GM21786 (cell line): Measurements from ENCODE around the gene DSCAM.
"Not testable (repeated sequence)": the region's sequence is repeated elsewhere in the genome, so short reads cannot be mapped to it uniquely, and the experiment has no call there.

ENCODE experiments used
- ATAC-seq: cut with Tn5 transposase; IDR thresholded peaks from one replicate; pipeline ENCODE4 v1.9.1; 2021; ENCODE audit not compliant: unreplicated experiment

DSCAM gene

GRCh38 chr21:40337981-40338380, 509.0 kb downstream of the DSCAM start:
- ATAC-seq: no peak

GRCh38 chr21:40335704-40336103, 511.3 kb downstream of the DSCAM start:
- ATAC-seq: no peak

GRCh38 chr21:40334159-40334558, 512.8 kb downstream of the DSCAM start:
- no peak for ATAC-seq

- no peak for ATAC-seq
These were observed 513.2 kb downstream of the DSCAM start for GRCh38 chr21:40333731-40334130.

- no peak for ATAC-seq
These were observed 515.2 kb downstream of the DSCAM start for GRCh38 chr21:40331804-40332203.

- ATAC-seq: no peak
These were observed 515.8 kb downstream of the DSCAM start for GRCh38 chr21:40331172-40331571.

- no peak for ATAC-seq
These were observed 522.6 kb downstream of the DSCAM start for GRCh38 chr21:40324389-40324788.

- ATAC-seq: not testable (repeated sequence)
These were observed 526.2 kb downstream of the DSCAM start for GRCh38 chr21:40320718-40321117.

GRCh38 chr21:40318371-40318770, 528.6 kb downstream of the DSCAM start:
- no peak for ATAC-seq

- no peak for ATAC-seq
These were observed 530.9 kb downstream of the DSCAM start for GRCh38 chr21:40316104-40316503.

- ATAC-seq: no peak
These were observed 531.3 kb downstream of the DSCAM start for GRCh38 chr21:40315626-40316025.

GRCh38 chr21:40313260-40313659, 533.7 kb downstream of the DSCAM start:
- no peak for ATAC-seq

GRCh38 chr21:40300300-40300699, 546.7 kb downstream of the DSCAM start:
- ATAC-seq: no peak

- ATAC-seq: no peak
These were observed 547.5 kb downstream of the DSCAM start for GRCh38 chr21:40299451-40299850.

GRCh38 chr21:40294345-40294744, 552.6 kb downstream of the DSCAM start:
- ATAC-seq: no peak

- ATAC-seq: no peak
These were observed 555.4 kb downstream of the DSCAM start for GRCh38 chr21:40291560-40291959.

GRCh38 chr21:40284409-40284808, 562.5 kb downstream of the DSCAM start:
- ATAC-seq: no peak

- no peak for ATAC-seq
These were observed 563.8 kb downstream of the DSCAM start for GRCh38 chr21:40282912-40283886.

- no peak for ATAC-seq
These were observed 568.6 kb downstream of the DSCAM start for GRCh38 chr21:40278345-40278744.

GRCh38 chr21:40276001-40276400, 571.0 kb downstream of the DSCAM start:
- ATAC-seq: no peak

- ATAC-seq: no peak
These were observed 574.9 kb downstream of the DSCAM start for GRCh38 chr21:40272037-40272436.

- ATAC-seq: no peak
These were observed 575.8 kb downstream of the DSCAM start for GRCh38 chr21:40271164-40271563.

GRCh38 chr21:40270047-40270446, 576.9 kb downstream of the DSCAM start:
- ATAC-seq: no peak
